ENCODE results near the gene SHKBP1. TPM values are rescaled to one million over a fixed set of nuclear protein-coding genes. Genes with fewer than 3 reads are reported as not detected.

SHKBP1 gene
- total RNA-seq, 1 donor: 16.3 TPM

GRCh38 chr19:40611900-40612698, 35.4 kb downstream of the SHKBP1 start:
- H3K9me3 ChIP-seq (ENCODE audit: low read depth, low read length): no peaks in the 10 kb centered on the region
- H4K20me1 ChIP-seq (ENCODE audit: insufficient read depth, low read length): no peaks in the 10 kb centered on the region
- no peak for TF ChIP-seq CTCF (IDR thresholded peaks at IDR 0.05; ENCODE audit: extremely low read depth, low read depth, low read length)
- no peak overlapping the region for H3K27ac ChIP-seq (ENCODE audit: low read depth, low read length)
- H2AFZ ChIP-seq (ENCODE audit: low read length): no peak overlapping the region
- H3K36me3 ChIP-seq (ENCODE audit: insufficient read depth, low read length): peaks cover 5% of the 10 kb centered on the region
- no peak overlapping the region for H3K4me3 ChIP-seq (ENCODE audit: insufficient read depth, low read length)
- DNase-seq (ENCODE audit: insufficient read length, low spot score, missing footprints): peak; percentile 86
- peaks cover 9% of the 10 kb centered on the region for H3K4me1 ChIP-seq (ENCODE audit: insufficient read depth, low read length)
- no peaks in the 10 kb centered on the region for H3K79me2 ChIP-seq (ENCODE audit: insufficient read depth, low read length)
- no peak overlapping the region for H3K4me2 ChIP-seq (ENCODE audit: insufficient read depth, low read length)
- H3K27me3 ChIP-seq (ENCODE audit: insufficient read depth, low read length): no peaks in the 10 kb centered on the region

- H3K27ac ChIP-seq (ENCODE audit: low read depth, low read length): peak overlapping the region; percentile 75
- no peaks in the 10 kb centered on the region for H3K79me2 ChIP-seq (ENCODE audit: insufficient read depth, low read length)
Measured at GRCh38 chr19:40612831-40613689, 36.4 kb downstream of the SHKBP1 start.

GRCh38 chr19:40613690-40614621, 37.3 kb downstream of the SHKBP1 start:
- H3K9me3 ChIP-seq (ENCODE audit: low read depth, low read length): no peaks in the 10 kb centered on the region
- H3K4me1 ChIP-seq (ENCODE audit: insufficient read depth, low read length): peaks cover 9% of the 10 kb centered on the region
- H4K20me1 ChIP-seq (ENCODE audit: insufficient read depth, low read length): no peaks in the 10 kb centered on the region
- peak overlapping the region; percentile 75 for H3K27ac ChIP-seq (ENCODE audit: low read depth, low read length)
- no peaks in the 10 kb centered on the region for H3K79me2 ChIP-seq (ENCODE audit: insufficient read depth, low read length)
- DNase-seq (ENCODE audit: insufficient read length, low spot score, missing footprints): peak; percentile 99
- H2AFZ ChIP-seq (ENCODE audit: low read length): peak overlapping the region; percentile 95
- TF ChIP-seq CTCF (IDR thresholded peaks at IDR 0.05; ENCODE audit: extremely low read depth, low read depth, low read length): no peak
- peaks cover 9% of the 10 kb centered on the region for H3K36me3 ChIP-seq (ENCODE audit: insufficient read depth, low read length)
- H3K4me3 ChIP-seq (ENCODE audit: insufficient read depth, low read length): peak overlapping the region; percentile 92
- H3K27me3 ChIP-seq (ENCODE audit: insufficient read depth, low read length): no peaks in the 10 kb centered on the region
- H3K4me2 ChIP-seq (ENCODE audit: insufficient read depth, low read length): peak overlapping the region; percentile 94

More at GRCh38 chr19:40612831-40613689, 36.4 kb downstream of the SHKBP1 start:
- DNase-seq (ENCODE audit: insufficient read length, low spot score, missing footprints): peak; percentile 89
- H3K4me2 ChIP-seq (ENCODE audit: insufficient read depth, low read length): peak overlapping the region; percentile 94
- H2AFZ ChIP-seq (ENCODE audit: low read length): peak overlapping the region; percentile 95
- H3K4me3 ChIP-seq (ENCODE audit: insufficient read depth, low read length): peak overlapping the region; percentile 92
- H4K20me1 ChIP-seq (ENCODE audit: insufficient read depth, low read length): no peaks in the 10 kb centered on the region
- H3K36me3 ChIP-seq (ENCODE audit: insufficient read depth, low read length): peaks cover 5% of the 10 kb centered on the region
- TF ChIP-seq CTCF (IDR thresholded peaks at IDR 0.05; ENCODE audit: extremely low read depth, low read depth, low read length): no peak
- H3K4me1 ChIP-seq (ENCODE audit: insufficient read depth, low read length): peaks cover 9% of the 10 kb centered on the region
- H3K9me3 ChIP-seq (ENCODE audit: low read depth, low read length): no peaks in the 10 kb centered on the region
- H3K27me3 ChIP-seq (ENCODE audit: insufficient read depth, low read length): no peaks in the 10 kb centered on the region
